Measurements from ENCODE around the gene CSDE1.

CSDE1 gene

DNA sequence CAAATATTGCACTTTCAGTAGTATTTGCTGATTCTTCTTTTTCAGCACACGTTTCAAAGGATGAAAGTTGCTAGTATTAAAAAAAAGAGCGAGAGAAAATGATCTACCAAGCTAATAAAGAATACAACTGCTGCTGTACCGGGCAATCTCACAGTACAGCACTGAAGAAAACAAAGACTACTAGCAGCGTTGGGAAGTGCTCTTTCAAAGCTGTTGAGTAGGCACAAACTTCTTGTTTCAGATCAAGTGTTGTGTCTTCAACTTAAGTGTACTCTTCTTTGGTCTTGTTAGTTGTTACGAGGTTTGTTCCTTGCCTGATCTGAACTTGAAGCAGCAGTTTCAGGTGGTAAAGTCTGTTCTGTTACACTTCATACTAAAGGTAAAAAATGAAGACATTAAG is 7.9 kb downstream of the CSDE1 start:
- DNase-seq (ENCODE audit: low spot score), result no peak

DNA sequence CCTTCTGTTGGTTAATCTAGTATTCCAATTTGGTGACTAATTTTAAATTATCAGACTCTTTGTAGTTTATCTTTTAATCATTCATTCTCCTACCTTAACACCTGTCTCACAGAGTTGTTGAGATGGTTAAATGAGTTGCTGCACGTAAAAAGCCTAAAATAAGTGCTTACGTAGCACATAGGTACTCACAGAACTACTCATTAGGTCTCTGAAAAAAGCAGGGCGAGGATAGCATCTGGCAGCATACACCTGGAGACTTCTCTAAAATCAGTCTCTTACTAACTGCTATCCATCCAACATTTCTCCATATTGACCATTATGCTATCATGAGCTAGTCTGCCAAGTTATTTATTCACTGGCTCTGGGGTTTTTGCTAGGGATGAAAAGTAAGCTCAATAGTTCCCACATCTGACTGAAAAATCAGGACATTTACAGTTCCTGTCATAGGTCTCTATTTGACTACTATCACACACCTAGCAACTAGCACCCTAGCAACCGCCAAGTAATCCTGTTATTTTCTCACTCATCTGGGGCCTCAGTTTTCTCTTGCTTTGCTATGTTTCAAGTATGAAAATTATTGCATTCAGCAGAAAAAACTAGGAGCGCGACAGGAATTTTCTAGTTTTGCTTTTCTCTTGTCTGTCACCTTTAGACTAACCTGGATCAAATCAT is 11.2 kb downstream of the CSDE1 start:
- DNase-seq (ENCODE audit: low spot score), result no peak

DNA sequence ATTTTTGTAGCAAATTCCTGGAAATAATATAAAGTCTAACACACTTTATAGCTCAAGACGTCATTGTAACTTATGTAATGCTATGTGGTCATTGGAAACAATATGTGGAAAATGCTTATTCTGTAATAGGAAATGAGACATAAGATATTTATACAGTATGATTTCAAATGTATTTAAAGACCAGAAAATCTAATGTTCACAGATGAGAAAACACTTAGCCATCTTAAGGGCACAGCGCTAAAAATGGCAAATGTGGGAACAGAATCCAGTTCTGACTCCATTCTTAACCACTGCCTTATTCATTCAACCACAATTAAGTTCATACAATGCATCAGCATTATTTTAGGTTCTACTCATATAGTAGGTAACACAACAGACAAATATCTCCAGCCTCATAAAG is 12.5 kb downstream of the CSDE1 start:
- DNase-seq (ENCODE audit: low spot score), result no peak

DNA sequence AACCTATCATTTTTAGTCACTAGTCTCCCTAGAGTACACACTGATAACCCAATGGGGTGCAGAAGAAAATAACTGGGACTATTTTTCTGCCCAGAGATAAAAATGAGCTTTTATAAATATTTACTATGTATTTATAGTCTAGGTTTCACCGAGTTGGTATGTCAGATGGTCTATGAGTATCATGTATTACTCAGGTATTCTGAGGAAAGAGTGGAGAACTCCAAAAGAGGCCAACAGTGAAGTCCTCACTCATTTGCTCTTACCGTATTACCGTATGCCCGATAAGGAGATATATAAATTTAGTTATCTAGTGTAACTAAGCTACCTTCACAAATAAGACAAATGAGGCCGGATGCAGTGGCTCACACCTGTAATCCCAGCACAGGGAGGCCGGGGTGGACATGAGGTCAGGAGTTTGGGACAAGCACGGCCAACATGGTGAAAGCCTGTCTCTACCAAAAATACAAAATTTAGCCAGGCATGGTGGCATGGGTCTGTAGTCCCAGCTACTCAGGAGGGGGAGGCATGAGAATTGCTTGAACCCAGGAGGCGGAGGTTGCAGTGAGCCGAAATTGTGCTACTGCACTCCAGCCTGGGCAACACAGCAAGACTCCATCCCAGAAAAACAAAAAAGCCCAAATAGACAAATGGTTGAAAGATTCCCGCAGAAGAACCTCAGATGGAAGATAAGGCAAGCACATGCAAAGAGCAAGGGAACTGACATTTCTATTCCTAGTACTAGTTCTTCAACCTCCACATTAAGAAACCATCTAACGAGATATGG is 15.6 kb downstream of the CSDE1 start:
- DNase-seq (ENCODE audit: low spot score), result no peak

- no peak for DNase-seq (ENCODE audit: low spot score)
Observed at GRCh38 chr1:114740331-114740730, 17.5 kb downstream of the CSDE1 start.

- DNase-seq (ENCODE audit: low spot score), result no peak
Observed at GRCh38 chr1:114737314-114737849, 20.4 kb downstream of the CSDE1 start.

GRCh38 chr1:114735479-114735878 is 22.3 kb downstream of the CSDE1 start:
- DNase-seq (ENCODE audit: low spot score), result no peak

DNA sequence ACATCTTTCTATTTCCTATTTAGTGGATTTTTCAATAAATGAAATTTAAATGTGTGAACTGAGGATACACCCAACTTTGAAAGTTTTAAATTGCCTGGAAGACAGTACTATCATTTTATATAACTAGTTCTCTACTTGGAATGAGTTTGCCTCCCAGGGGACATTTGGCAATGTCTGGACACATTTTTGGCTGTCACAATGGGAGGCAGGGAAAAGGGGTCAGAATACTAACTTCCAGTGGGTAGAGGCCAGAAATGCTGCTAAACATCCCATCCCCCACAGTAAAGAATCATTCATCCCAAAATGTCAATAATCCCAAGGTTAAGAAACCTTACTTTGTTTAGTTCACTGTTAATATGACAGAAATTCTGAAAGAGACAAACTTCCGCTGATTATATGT is 28.0 kb downstream of the CSDE1 start:
- no peak for DNase-seq (ENCODE audit: low spot score)

- no peak for DNase-seq (ENCODE audit: low spot score)
Observed at GRCh38 chr1:114728553-114728952, 29.2 kb downstream of the CSDE1 start.

DNA sequence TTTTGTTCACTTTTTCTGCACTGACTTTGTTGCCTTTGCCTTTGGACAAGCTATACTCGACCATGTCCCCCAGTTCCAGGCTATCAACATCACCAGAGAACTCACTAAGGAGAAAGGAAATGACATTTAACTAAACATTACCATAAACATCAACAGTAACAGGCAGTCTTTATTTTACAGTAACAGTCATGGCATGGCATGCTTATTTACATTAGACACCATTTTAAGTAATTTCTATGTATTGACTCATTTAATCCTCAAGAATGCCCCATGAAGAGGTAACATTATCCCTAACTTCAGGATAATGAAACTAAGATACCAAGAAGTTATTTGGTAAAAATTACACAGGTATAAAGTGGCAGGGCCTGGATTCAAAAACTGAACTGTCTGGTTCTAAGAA is 32.6 kb downstream of the CSDE1 start:
- DNase-seq (ENCODE audit: low spot score), result no peak

GRCh38 chr1:114723915-114724314 is 33.9 kb downstream of the CSDE1 start:
- DNase-seq (ENCODE audit: low spot score), result no peak

DNA sequence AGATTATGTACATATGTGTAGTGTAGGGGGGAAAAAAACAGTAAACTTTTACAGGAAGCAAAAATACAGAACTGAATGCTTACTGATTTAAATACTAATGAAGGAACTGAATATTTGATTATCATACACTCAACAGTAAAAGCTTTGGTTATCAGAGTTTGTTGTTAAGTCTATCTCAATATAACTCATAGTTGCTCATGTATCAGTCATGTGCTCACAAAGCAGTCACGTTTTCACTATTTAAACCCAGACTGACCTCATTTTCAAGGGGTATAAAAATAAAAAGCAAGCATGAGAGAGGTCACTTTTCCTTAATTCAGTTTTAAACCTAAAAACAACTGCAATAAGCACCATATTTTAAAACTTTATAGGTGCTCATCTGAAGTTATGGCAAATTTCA is 34.3 kb downstream of the CSDE1 start:
- no peak for DNase-seq (ENCODE audit: low spot score)

DNA sequence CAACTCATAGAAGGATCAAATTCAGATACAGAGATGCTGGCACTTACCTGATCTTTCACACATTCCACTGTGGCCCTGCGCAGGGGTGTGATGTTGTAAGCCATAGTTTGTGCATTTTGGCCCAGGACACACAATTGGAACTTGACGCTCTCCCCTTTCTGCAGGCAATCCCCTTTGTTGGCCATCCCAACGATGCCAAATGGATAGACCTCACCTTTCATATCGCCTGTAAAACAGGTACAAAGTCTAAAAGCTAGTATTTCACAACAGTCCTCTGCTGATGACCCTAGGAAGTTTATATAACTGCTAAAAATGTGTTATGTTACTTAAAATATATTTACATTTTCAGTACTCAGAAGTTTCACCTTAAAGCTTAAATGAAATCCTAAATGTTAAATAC is 37.3 kb downstream of the CSDE1 start:
- no peak for DNase-seq (ENCODE audit: low spot score)

DNA sequence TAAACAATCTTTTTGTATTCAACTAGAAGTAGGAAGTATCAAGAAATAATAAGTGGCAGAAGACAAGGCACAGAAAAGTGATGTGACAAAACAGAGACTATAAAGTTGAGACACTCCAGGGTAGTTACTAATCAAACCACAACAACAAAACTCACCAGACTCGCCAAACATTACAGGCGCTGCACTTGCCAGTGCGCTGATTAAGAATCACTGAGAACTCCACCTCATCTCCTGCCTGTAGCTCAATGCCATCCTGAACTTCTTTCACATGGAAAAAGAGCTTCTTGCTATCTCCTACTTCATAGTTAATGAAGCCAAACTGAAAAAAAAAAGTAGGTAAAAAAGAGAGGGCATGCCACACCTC is 38.4 kb downstream of the CSDE1 start:
- peak; percentile 11 for DNase-seq (ENCODE audit: low spot score)

- DNase-seq (ENCODE audit: low spot score), result no peak
Observed at GRCh38 chr1:114718661-114719423, 38.9 kb downstream of the CSDE1 start.

- DNase-seq (ENCODE audit: low spot score), result peak; percentile 96
Observed at GRCh38 chr1:114716304-114717170, 41.2 kb downstream of the CSDE1 start, which contains the start of gene NRAS. Gene NRAS (minus strand): TSS chr1:114716771. CDS start chr1:114716160, 611 bp downstream.

DNA sequence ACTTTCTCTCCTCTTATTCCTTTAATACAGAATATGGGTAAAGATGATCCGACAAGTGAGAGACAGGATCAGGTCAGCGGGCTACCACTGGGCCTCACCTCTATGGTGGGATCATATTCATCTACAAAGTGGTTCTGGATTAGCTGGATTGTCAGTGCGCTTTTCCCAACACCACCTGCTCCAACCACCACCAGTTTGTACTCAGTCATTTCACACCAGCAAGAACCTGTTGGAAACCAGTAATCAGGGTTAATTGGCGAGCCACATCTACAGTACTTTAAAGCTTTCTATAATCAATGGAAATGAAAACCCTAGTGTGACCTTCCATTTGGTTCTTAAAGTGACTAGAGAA is 41.9 kb downstream of the CSDE1 start:
- peak; percentile 4 for DNase-seq (ENCODE audit: low spot score)

DNA sequence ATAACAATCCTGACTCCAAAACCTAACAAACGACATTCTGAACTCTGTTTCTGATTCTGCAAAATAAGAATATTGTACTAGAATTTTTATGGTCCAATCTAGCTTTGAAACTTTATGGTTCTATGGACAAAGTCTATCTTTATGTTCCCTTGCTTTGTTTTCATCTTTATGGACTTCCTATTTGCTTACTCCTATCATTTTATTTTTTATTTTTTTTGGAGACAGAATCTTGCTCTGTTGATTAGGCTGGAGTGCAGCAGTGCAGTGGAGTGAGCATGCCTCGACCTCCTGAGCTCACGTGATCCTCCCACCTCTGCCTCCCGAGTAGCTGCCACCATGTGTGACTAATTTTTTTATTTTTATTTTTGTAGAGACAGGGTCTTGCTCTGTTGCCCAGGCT is 44.8 kb downstream of the CSDE1 start:
- no peak for DNase-seq (ENCODE audit: low spot score)

DNA sequence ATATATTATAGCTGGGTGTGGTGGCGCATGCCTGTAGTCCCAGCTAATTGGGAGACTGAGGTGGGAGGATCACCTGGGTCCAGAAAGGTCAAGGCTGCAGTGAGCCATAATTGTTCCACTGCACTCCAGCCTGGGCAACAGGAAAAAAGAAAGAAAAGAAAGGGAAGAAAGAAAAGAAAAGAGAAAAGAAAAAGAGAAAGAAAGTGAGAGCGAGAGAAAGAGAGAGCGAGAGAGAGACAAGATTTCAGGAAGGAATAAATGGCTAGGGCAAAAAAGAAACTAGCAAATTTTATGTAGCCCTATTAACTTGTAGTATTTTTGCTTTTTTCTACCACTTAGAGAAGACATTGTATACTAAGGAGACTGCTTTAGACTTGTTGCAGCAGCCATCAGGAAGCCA is 47.4 kb downstream of the CSDE1 start:
- DNase-seq (ENCODE audit: low spot score), result no peak

DNA sequence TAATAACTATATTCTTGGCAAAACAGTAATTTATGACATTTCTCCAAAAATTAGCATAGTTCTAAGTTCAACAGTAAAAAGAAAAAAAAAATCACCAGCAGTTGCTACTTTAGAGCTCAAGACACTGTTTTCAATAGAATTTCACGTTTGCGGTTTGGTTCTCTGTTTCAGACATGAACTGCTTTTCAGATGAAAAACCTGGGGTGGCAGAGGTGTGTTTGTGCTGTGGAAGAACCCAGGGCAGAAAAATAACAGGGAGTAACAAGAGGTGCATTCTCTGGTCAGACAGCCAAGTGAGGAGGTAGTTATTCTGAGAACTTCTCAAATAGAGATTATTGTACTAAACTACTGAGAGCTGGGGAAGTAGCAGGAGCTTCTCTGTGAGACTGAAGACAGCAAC is 50.2 kb downstream of the CSDE1 start:
- DNase-seq (ENCODE audit: low spot score), result no peak

GRCh38 chr1:114703242-114703641 is 54.5 kb downstream of the CSDE1 start:
- DNase-seq (ENCODE audit: low spot score), result no peak

DNA sequence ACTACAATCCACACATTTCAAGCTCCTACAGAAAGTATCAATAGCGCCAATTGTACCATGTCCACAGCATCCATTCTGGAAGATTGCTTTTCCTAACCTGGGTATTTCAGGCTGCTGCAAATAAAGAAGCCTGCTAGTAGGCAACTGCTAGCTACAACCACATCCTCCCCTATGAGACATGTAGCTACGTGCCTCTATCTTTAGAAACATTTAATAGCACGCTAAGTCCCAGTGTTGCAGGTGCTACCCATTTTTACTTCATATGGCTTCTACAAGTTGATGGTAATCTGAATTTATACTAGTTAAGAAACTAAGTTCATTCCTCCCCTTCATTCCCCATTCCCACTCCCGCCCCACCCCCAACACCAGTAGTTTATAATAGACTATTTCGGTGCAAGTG is 55.0 kb downstream of the CSDE1 start:
- no peak for DNase-seq (ENCODE audit: low spot score)

All from GM03348 (cell line).